ENCODE measurements around the gene LY6G6F. TPM values are rescaled to one million over a fixed set of nuclear protein-coding genes. Genes with fewer than 3 reads are reported as not detected.
"Not testable (repeated sequence)": the region's sequence is repeated elsewhere in the genome, so short reads cannot be mapped to it uniquely, and the experiment has no call there.

LY6G6F gene
- total and polyA plus RNA-seq, 3 experiments from 2014 or later: not detected

GRCh38 chr6:31708224-31708623, 1.6 kb downstream of the LY6G6F start:
- no peaks in the 10 kb centered on the region for H3K9me3 Mint-ChIP-seq
- CTCF ChIA-PET: interaction anchor here (0.7 kb wide), 1 partner anchor 119 kb away, joined by 4 read pairs; the partner anchor contains the start of gene HSPA1B

GRCh38 chr6:31709157-31709556, 2.5 kb downstream of the LY6G6F start:
- not testable (repeated sequence) for H3K27me3 ChIP-seq (ENCODE audit: insufficient read depth, low read length, poor library complexity, severe bottlenecking); H3K36me3 ChIP-seq (ENCODE audit: insufficient read depth, low read length); H3K4me1 ChIP-seq (ENCODE audit: insufficient read depth, low read length); H3K9me3 Mint-ChIP-seq; H3K27ac Mint-ChIP-seq; H3K4me3 Mint-ChIP-seq; H3K27me3 Mint-ChIP-seq; H3K4me3 ChIP-seq (ENCODE audit: low read length); H3K9me3 ChIP-seq (ENCODE audit: low read length); H3K36me3 Mint-ChIP-seq; H3K27ac ChIP-seq (ENCODE audit: low read depth, low read length)
- ChIA-PET CTCF (interaction anchor here (0.7 kb wide), 1 partner anchor 118 kb away, joined by 4 read pairs; the partner anchor contains the start of gene HSPA1B), POLR2A (interaction anchor here (0.5 to 0.7 kb wide), 2 partner anchors 30 to 457 kb away, joined by 3 to 5 read pairs; no protein-coding TSS in a partner anchor)
- peaks cover 10 to 18% (median 14%) of the 10 kb centered on the region in 3 donors for H3K4me1 Mint-ChIP-seq
- DNase-seq: peak in 1 of 5 donors; percentile 4

More at GRCh38 chr6:31708224-31708623, 1.6 kb downstream of the LY6G6F start:
- no peaks in the 10 kb centered on the region for H3K9me3 ChIP-seq (ENCODE audit: low read length)
- POLR2A ChIA-PET: no interaction called here
- H3K27ac ChIP-seq (ENCODE audit: low read depth, low read length): no peak overlapping the region
- Mint-ChIP-seq H3K36me3 (peaks cover 0 to 2% (median 0%) of the 10 kb centered on the region in 3 donors), H3K4me3 (no peak overlapping the region), H3K27ac (no peak overlapping the region), H3K27me3 (peaks cover 0 to 1% of the 10 kb centered on the region in 2 donors), H3K4me1 (peaks cover 14 to 25% (median 22%) of the 10 kb centered on the region in 3 donors)
- H3K4me3 ChIP-seq (ENCODE audit: low read length): no peak overlapping the region
- H3K36me3 ChIP-seq (ENCODE audit: insufficient read depth, low read length): no peaks in the 10 kb centered on the region
- no peak for DNase-seq
- peaks cover 13% of the 10 kb centered on the region for H3K4me1 ChIP-seq (ENCODE audit: insufficient read depth, low read length)
- H3K27me3 ChIP-seq (ENCODE audit: insufficient read depth, low read length, poor library complexity, severe bottlenecking): no peaks in the 10 kb centered on the region

- H3K27ac ChIP-seq (ENCODE audit: low read depth, low read length): no peak overlapping the region
- Mint-ChIP-seq H3K4me1 (peaks cover 10 to 18% (median 14%) of the 10 kb centered on the region in 3 donors), H3K36me3 (no peaks in the 10 kb centered on the region), H3K4me3 (peak overlapping the region in 3 of 7 donors; percentile 26 to 54 (median 31)), H3K9me3 (no peaks in the 10 kb centered on the region), H3K27ac (peak overlapping the region in 4 of 8 donors; percentile 61 to 78 (median 66)), H3K27me3 (no peaks in the 10 kb centered on the region)
- ChIA-PET POLR2A (no interaction called here), CTCF (interaction anchor here (0.9 kb wide), 1 partner anchor 28 kb away, joined by 4 read pairs; no protein-coding TSS in a partner anchor)
- no peaks in the 10 kb centered on the region for H3K9me3 ChIP-seq (ENCODE audit: low read length)
- H3K4me1 ChIP-seq (ENCODE audit: insufficient read depth, low read length): peaks cover 5% of the 10 kb centered on the region
- H3K27me3 ChIP-seq (ENCODE audit: insufficient read depth, low read length, poor library complexity, severe bottlenecking): no peaks in the 10 kb centered on the region
- no peak overlapping the region for H3K4me3 ChIP-seq (ENCODE audit: low read length)
- no peaks in the 10 kb centered on the region for H3K36me3 ChIP-seq (ENCODE audit: insufficient read depth, low read length)
- DNase-seq: no peak
These were observed 4.0 kb downstream of the LY6G6F start for GRCh38 chr6:31710523-31711219.

GRCh38 chr6:31711233-31711632, 4.6 kb downstream of the LY6G6F start:
- Histone ChIP-seq H3K27me3 (ENCODE audit: insufficient read depth, low read length, poor library complexity, severe bottlenecking) (no peaks in the 10 kb centered on the region), H3K4me1 (ENCODE audit: insufficient read depth, low read length) (peaks cover 5% of the 10 kb centered on the region), H3K36me3 (ENCODE audit: insufficient read depth, low read length) (no peaks in the 10 kb centered on the region), H3K9me3 (ENCODE audit: low read length) (no peaks in the 10 kb centered on the region), H3K4me3 (ENCODE audit: low read length) (no peak overlapping the region), H3K27ac (ENCODE audit: low read depth, low read length) (no peak overlapping the region)
- peaks cover 10 to 18% (median 14%) of the 10 kb centered on the region in 3 donors for H3K4me1 Mint-ChIP-seq
- no peaks in the 10 kb centered on the region for H3K9me3 Mint-ChIP-seq
- H3K27me3 Mint-ChIP-seq: no peaks in the 10 kb centered on the region
- no peak for DNase-seq
- H3K36me3 Mint-ChIP-seq: no peaks in the 10 kb centered on the region
- peak overlapping the region in 4 of 8 donors; percentile 70 to 84 (median 79) for H3K27ac Mint-ChIP-seq
- POLR2A ChIA-PET: no interaction called here
- peak overlapping the region in 2 of 7 donors; percentile 9 to 28 for H3K4me3 Mint-ChIP-seq
- CTCF ChIA-PET: interaction anchor here (0.9 kb wide), 1 partner anchor 28 kb away, joined by 4 read pairs; no protein-coding TSS in a partner anchor

DNA sequence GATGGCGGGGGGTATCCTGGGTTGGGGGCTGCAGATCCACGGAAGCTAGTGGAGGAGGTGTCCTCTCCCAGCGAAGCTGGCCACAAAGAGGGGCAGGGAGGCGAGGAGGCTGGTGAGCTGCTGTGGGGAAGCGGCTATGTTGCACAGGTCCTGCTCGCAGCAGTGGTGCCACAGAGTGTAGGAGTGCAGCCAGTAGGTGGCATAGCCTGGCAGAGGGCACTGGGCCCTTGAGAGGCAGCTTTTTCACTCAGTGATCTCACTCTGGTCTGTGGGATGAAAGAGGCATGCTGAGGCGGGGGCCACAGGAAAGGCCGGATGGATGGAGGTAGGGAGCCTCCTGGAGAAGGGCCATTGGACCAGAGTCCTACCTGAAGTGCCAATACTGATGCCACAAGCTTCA, 5.6 kb downstream of the LY6G6F start:
- peaks cover 10 to 18% (median 14%) of the 10 kb centered on the region in 3 donors for H3K4me1 Mint-ChIP-seq
- no peaks in the 10 kb centered on the region for H3K27me3 Mint-ChIP-seq
- H3K4me3 Mint-ChIP-seq: no peak overlapping the region
- Histone ChIP-seq H3K27ac (ENCODE audit: low read depth, low read length) (no peak overlapping the region), H3K36me3 (ENCODE audit: insufficient read depth, low read length) (no peaks in the 10 kb centered on the region), H3K4me1 (ENCODE audit: insufficient read depth, low read length) (peaks cover 5% of the 10 kb centered on the region), H3K9me3 (ENCODE audit: low read length) (no peaks in the 10 kb centered on the region), H3K4me3 (ENCODE audit: low read length) (no peak overlapping the region), H3K27me3 (ENCODE audit: insufficient read depth, low read length, poor library complexity, severe bottlenecking) (no peaks in the 10 kb centered on the region)
- peak overlapping the region in 3 of 8 donors; percentile 40 to 74 (median 55) for H3K27ac Mint-ChIP-seq
- no peaks in the 10 kb centered on the region for H3K36me3 Mint-ChIP-seq
- DNase-seq: no peak
- ChIA-PET POLR2A (interaction anchor here (0.6 kb wide), 1 partner anchor 246 kb away, joined by 3 read pairs; the partner anchor contains the start of genes NELFE and SKIC2), CTCF (interaction anchor here (1.0 to 1.1 kb wide), 2 partner anchors 9 to 27 kb away, joined by 3 to 4 read pairs; partner anchors contain the start of gene ABHD16A)
- H3K9me3 Mint-ChIP-seq: no peaks in the 10 kb centered on the region

DNA sequence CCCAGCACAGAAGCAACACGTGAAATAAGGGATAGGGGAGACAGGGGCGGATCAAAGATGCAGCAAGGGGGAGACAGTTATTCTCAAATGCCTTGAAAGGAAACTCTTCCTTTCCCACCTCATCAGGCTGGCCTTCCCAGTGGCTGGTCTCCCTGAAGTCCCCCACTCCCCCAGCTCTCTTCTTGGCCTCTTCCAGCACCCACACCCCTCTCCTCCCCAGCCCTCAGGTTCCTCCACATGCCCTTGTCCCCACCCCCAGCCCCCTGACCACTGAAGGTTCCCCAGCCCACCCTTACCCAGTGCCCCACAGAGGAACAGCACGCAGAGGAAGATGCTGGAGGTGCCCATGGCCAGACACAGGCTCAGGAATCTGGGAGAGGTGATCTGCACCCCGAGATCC, 6.8 kb downstream of the LY6G6F start:
- Mint-ChIP-seq H3K9me3 (no peaks in the 10 kb centered on the region), H3K4me1 (peaks cover 10 to 18% (median 14%) of the 10 kb centered on the region in 3 donors), H3K36me3 (no peaks in the 10 kb centered on the region), H3K27me3 (no peaks in the 10 kb centered on the region), H3K27ac (peak overlapping the region in 1 of 8 donors; percentile 1), H3K4me3 (no peak overlapping the region)
- Histone ChIP-seq H3K4me3 (ENCODE audit: low read length) (no peak overlapping the region), H3K27me3 (ENCODE audit: insufficient read depth, low read length, poor library complexity, severe bottlenecking) (no peaks in the 10 kb centered on the region), H3K27ac (ENCODE audit: low read depth, low read length) (no peak overlapping the region), H3K9me3 (ENCODE audit: low read length) (no peaks in the 10 kb centered on the region), H3K4me1 (ENCODE audit: insufficient read depth, low read length) (peaks cover 5% of the 10 kb centered on the region), H3K36me3 (ENCODE audit: insufficient read depth, low read length) (no peaks in the 10 kb centered on the region)
- DNase-seq: no peak
- POLR2A ChIA-PET: no interaction called here
- CTCF ChIA-PET: interaction anchor here (0.9 kb wide), 1 partner anchor 123 kb away, joined by 3 read pairs; no protein-coding TSS in a partner anchor

DNA sequence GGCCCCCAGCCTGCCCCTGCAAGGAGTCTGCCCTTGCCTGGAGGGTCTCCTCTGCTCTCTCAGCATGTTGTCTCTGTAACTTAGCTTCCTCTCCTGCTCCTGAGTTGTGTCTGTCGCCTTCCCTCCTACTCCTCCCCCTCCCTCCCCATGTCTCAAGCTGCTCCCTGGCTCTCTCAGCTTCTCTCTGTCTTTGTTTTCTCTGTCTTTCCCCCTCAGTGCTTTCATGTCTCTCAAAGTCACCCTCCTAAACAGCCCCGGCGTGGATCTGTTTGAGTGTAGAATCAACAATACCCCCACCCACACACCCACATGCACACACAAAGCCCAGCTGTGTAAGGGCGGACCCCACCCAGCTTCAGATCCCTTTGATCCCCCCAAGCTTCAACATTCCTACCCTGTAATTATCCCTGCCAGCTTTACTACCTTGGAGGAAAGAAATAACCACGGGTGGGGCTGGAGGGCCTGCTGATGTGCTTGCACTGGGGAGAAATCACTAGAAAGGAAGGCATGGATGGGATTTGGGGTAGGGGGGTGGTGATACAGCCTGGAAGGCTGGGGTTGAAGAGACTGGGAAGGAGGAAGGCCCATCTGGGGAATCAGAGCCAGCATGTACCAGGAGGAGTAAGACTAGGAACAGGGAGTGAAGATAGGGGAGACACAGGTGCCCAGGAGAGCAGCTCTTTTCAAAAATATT, 7.5 kb downstream of the LY6G6F start:
- peaks cover 0 to 2% of the 10 kb centered on the region in 2 donors for H3K27me3 Mint-ChIP-seq
- peak overlapping the region in 1 of 7 donors; percentile 63 for H3K4me3 Mint-ChIP-seq
- no peak overlapping the region for H3K27ac Mint-ChIP-seq
- DNase-seq: no peak
- no peaks in the 10 kb centered on the region for H3K9me3 Mint-ChIP-seq
- H3K36me3 Mint-ChIP-seq: no peaks in the 10 kb centered on the region
- Histone ChIP-seq H3K27me3 (ENCODE audit: insufficient read depth, low read length, poor library complexity, severe bottlenecking) (no peaks in the 10 kb centered on the region), H3K4me1 (ENCODE audit: insufficient read depth, low read length) (peaks cover 5% of the 10 kb centered on the region), H3K36me3 (ENCODE audit: insufficient read depth, low read length) (no peaks in the 10 kb centered on the region), H3K9me3 (ENCODE audit: low read length) (no peaks in the 10 kb centered on the region), H3K27ac (ENCODE audit: low read depth, low read length) (no peak overlapping the region), H3K4me3 (ENCODE audit: low read length) (no peak overlapping the region)
- POLR2A ChIA-PET: no interaction called here
- CTCF ChIA-PET: interaction anchor here (0.6 to 0.9 kb wide), 2 partner anchors 30 to 123 kb away, joined by 3 read pairs; no protein-coding TSS in a partner anchor
- peaks cover 10 to 18% (median 14%) of the 10 kb centered on the region in 3 donors for H3K4me1 Mint-ChIP-seq
